ENCODE measurements around the gene DLGAP1.
A peak's percentile ranks its signal among the peaks of the same experiment; 100 is the strongest.

DLGAP1 gene

DNA sequence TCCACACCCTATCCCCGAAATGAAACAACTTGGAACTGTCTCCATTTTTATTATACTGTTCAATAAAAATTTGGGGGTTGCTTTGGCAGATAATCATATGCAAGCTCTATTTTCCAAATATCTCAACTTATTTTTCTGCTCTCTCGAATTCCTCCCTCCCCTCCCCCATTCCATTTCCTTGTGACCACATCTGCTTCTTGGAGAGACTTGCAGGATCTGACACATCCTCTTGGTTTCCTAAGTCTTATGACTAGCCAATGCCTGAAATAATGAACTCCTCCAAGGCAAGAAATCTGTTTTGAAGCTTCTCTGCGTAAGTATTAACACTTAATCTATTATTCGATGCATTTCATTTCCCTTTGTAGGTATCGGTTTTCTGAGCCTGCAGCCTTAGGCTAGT lies 989.1 kb downstream of the DLGAP1 start:
- H3K4me3 ChIP-seq (replicated peaks; ENCODE audit: insufficient read depth, low read length) = no peak overlapping the region
- no peak overlapping the region for H3K27ac ChIP-seq (replicated peaks)
- DNase-seq (ENCODE audit: low read depth in 1 of 2, low spot score in 1 of 2) = peak in 1 of 2 experiments; percentile 49

DNA sequence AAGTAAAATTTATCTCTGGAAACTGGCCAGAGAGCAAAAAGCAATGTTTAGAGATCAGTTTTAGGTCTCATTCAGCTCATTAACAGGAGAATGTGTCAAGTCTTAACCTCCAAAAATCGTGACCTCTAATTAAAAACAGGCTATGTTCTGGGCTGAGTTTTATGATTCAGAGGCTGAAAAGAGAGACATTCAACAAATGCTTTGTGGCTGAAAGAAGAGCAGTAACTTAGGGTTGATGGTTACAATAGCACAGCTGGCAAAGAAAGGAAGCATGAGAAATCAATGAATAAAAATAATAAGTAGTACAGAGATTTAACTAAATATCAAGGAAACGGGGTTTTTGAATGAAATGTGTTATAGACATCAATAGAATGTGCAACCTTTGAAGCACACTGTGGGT lies 992.1 kb downstream of the DLGAP1 start:
- H3K27me3 ChIP-seq (ENCODE audit: insufficient read depth, poor library complexity, severe bottlenecking) = no peaks in the 10 kb centered on the region
- DNase-seq (ENCODE audit: low read depth in 1 of 2, low spot score in 1 of 2) = no peak
- TF ChIP-seq GABPA (IDR thresholded peaks at IDR 0.05; ENCODE audit: low read depth) (no peak), POLR2AphosphoS5 (IDR thresholded peaks at IDR 0.05; ENCODE audit: low read depth) (no peak), SPI1 (IDR thresholded peaks at IDR 0.05; ENCODE audit: borderline replicate concordance, low read depth) (no peak)
- TF ChIP-seq, protein P1, sequence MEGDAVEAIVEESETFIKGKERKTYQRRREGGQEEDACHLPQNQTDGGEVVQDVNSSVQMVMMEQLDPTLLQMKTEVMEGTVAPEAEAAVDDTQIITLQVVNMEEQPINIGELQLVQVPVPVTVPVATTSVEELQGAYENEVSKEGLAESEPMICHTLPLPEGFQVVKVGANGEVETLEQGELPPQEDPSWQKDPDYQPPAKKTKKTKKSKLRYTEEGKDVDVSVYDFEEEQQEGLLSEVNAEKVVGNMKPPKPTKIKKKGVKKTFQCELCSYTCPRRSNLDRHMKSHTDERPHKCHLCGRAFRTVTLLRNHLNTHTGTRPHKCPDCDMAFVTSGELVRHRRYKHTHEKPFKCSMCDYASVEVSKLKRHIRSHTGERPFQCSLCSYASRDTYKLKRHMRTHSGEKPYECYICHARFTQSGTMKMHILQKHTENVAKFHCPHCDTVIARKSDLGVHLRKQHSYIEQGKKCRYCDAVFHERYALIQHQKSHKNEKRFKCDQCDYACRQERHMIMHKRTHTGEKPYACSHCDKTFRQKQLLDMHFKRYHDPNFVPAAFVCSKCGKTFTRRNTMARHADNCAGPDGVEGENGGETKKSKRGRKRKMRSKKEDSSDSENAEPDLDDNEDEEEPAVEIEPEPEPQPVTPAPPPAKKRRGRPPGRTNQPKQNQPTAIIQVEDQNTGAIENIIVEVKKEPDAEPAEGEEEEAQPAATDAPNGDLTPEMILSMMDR (IDR thresholded peaks at IDR 0.05; ENCODE audit: insufficient read depth, low read length) = no peak
- TF ChIP-seq, protein P2, sequence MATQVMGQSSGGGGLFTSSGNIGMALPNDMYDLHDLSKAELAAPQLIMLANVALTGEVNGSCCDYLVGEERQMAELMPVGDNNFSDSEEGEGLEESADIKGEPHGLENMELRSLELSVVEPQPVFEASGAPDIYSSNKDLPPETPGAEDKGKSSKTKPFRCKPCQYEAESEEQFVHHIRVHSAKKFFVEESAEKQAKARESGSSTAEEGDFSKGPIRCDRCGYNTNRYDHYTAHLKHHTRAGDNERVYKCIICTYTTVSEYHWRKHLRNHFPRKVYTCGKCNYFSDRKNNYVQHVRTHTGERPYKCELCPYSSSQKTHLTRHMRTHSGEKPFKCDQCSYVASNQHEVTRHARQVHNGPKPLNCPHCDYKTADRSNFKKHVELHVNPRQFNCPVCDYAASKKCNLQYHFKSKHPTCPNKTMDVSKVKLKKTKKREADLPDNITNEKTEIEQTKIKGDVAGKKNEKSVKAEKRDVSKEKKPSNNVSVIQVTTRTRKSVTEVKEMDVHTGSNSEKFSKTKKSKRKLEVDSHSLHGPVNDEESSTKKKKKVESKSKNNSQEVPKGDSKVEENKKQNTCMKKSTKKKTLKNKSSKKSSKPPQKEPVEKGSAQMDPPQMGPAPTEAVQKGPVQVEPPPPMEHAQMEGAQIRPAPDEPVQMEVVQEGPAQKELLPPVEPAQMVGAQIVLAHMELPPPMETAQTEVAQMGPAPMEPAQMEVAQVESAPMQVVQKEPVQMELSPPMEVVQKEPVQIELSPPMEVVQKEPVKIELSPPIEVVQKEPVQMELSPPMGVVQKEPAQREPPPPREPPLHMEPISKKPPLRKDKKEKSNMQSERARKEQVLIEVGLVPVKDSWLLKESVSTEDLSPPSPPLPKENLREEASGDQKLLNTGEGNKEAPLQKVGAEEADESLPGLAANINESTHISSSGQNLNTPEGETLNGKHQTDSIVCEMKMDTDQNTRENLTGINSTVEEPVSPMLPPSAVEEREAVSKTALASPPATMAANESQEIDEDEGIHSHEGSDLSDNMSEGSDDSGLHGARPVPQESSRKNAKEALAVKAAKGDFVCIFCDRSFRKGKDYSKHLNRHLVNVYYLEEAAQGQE (IDR thresholded peaks at IDR 0.05; ENCODE audit: insufficient replicate concordance, low read depth) = no peak
- no peak overlapping the region for H3K4me3 ChIP-seq (replicated peaks; ENCODE audit: insufficient read depth, low read length)
- no peak overlapping the region for H3K27ac ChIP-seq (replicated peaks)

More for the DNA sequence above, 989.1 kb downstream of the DLGAP1 start:
- TF ChIP-seq SPI1 (IDR thresholded peaks at IDR 0.05; ENCODE audit: borderline replicate concordance, low read depth) = no peak
- TF ChIP-seq, protein P2 (IDR thresholded peaks at IDR 0.05; ENCODE audit: insufficient replicate concordance, low read depth) = no peak
- H3K27me3 ChIP-seq (ENCODE audit: insufficient read depth, poor library complexity, severe bottlenecking) = no peaks in the 10 kb centered on the region

DNA sequence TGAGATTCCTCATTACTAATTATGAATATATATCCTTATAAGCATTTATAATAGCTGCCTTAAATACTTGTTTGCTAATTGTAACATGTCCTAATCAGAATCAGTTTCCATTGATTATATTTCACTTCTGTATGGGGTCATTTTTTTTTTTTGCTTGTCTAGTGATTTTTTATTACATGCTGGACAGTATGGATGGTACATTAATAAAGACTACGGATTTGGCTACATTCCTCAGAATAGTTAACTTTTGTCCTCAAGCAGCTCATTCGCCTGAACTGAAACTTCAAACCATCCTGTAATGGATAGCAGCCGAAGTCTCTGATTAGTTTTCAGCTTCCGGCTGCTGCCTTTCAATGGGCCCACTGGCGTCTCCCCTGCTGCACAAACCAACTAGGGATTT lies 993.4 kb downstream of the DLGAP1 start:
- Histone ChIP-seq H3K4me3 (replicated peaks; ENCODE audit: insufficient read depth, low read length) (no peak overlapping the region), H3K27me3 (ENCODE audit: insufficient read depth, poor library complexity, severe bottlenecking) (no peaks in the 10 kb centered on the region), H3K27ac (replicated peaks) (no peak overlapping the region)
- no peak for DNase-seq (ENCODE audit: low read depth in 1 of 2, low spot score in 1 of 2)
- TF ChIP-seq SPI1 (IDR thresholded peaks at IDR 0.05; ENCODE audit: borderline replicate concordance, low read depth) = no peak
- TF ChIP-seq, protein P2 (IDR thresholded peaks at IDR 0.05; ENCODE audit: insufficient replicate concordance, low read depth) = no peak

DNA sequence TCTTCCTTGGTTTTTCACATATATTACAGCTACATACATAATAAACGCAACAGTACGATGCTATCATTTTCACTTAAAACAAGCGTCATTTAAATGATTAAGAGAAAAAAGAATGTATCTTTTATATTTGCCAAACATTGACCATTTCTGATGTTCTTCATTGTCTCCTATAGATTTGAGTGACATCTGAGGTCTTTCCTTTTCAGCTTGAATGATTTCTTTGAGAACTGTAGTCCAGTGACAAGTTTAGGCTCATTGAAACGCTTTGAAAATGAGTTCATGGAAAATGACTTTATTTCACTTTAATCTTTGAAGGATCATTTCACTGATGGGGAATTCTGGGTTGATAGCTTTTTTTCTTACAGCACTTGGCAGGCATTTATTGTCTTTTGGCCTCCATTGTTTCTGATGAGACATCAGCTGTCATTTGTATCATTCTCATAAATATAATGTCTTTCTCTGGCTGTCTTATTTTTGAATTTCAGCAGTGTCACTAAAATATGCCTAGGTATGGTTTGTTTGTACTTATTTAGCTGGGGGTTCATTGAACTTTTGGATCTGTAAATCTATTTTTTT lies 994.2 kb downstream of the DLGAP1 start:
- Histone ChIP-seq H3K27ac (replicated peaks) (no peak overlapping the region), H3K4me3 (replicated peaks; ENCODE audit: insufficient read depth, low read length) (no peak overlapping the region), H3K27me3 (ENCODE audit: insufficient read depth, poor library complexity, severe bottlenecking) (no peaks in the 10 kb centered on the region)
- TF ChIP-seq, protein P2 (IDR thresholded peaks at IDR 0.05; ENCODE audit: insufficient replicate concordance, low read depth) = no peak
- TF ChIP-seq POLR2AphosphoS5 (IDR thresholded peaks at IDR 0.05; ENCODE audit: low read depth) (no peak), SPI1 (IDR thresholded peaks at IDR 0.05; ENCODE audit: borderline replicate concordance, low read depth) (no peak), GABPA (IDR thresholded peaks at IDR 0.05; ENCODE audit: low read depth) (no peak)
- TF ChIP-seq, protein P1 (IDR thresholded peaks at IDR 0.05; ENCODE audit: insufficient read depth, low read length) = no peak
- DNase-seq (ENCODE audit: low read depth in 1 of 2, low spot score in 1 of 2) = no peak

All from HL-60 (cell line).